Activated T-cell treated with anti-CD3 and anti-CD28 coated beads, Interleukin-2, amount 50 U/mL, for 24 hours (primary cell): ENCODE measurements around the gene NPHP1.
"Not testable (repeated sequence)": the region's sequence is repeated elsewhere in the genome, so short reads cannot be mapped to it uniquely, and the experiment has no call there.

Experiments used
- DNase-seq: peaks from one replicate; pipeline ENCODE4 v3.0.0-alpha.2; 2020
- H3K27ac Mint-ChIP-seq: 2 replicates; pipeline ENCODE4 v1.8.0; 2020; ENCODE audit warnings: mild to moderate bottlenecking, mixed read lengths
- H3K27me3 Mint-ChIP-seq: 2 replicates; pipeline ENCODE4 v1.8.0; 2020; ENCODE audit warnings: mixed read lengths
- H3K36me3 Mint-ChIP-seq: 2 replicates; pipeline ENCODE4 v1.8.0; 2020; ENCODE audit warnings: low read depth, mixed read lengths
- H3K4me1 Mint-ChIP-seq: 2 replicates; pipeline ENCODE4 v1.8.0; 2020; ENCODE audit warnings: low read depth, mixed read lengths
- H3K4me3 Mint-ChIP-seq: 2 replicates; pipeline ENCODE4 v1.8.0; 2020; ENCODE audit warnings: mild to moderate bottlenecking, moderate library complexity, mixed read lengths
- H3K9me3 Mint-ChIP-seq: 2 replicates; pipeline ENCODE4 v1.8.0; 2020; ENCODE audit warnings: mixed read lengths

NPHP1 gene

DNA sequence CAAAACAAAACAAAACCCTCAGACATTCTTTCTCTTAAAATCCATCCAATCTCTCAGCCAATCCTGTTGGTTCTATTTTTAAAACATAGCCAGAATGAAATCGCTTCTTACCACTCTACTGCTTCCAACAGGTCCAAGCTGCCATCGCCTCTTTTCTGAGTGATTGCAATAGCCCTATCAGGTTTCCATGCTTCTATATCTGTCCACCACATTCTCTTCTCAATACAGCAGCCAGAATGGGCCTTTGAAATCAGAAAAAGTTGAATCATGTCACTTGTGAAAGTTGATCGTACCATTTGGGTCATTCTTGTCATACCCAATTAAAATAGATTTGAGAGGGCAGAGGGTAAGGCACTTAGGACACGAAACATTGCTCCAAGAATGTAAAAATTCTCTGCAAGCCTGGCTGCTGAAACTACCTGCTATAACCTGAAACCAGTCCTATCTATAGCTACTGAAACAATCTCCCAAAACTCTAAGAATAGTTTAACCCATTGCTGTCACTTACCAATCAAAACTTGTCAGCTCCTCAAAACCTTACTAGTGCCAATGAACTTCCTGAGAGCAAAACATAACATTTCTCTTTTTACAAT lies 10.8 kb upstream of the NPHP1 start:
- H3K4me3 Mint-ChIP-seq: no peak overlapping the region
- peaks cover 11% of the 10 kb centered on the region for H3K4me1 Mint-ChIP-seq
- peaks cover 9% of the 10 kb centered on the region for H3K9me3 Mint-ChIP-seq
- peaks cover 12% of the 10 kb centered on the region for H3K36me3 Mint-ChIP-seq
- peaks cover 59% of the 10 kb centered on the region for H3K27me3 Mint-ChIP-seq
- H3K27ac Mint-ChIP-seq: no peak overlapping the region
- DNase-seq: no peak

GRCh38 chr2:110215091-110215490 lies 10.3 kb upstream of the NPHP1 start:
- DNase-seq: no peak
- Mint-ChIP-seq H3K27me3 (peaks cover 55% of the 10 kb centered on the region), H3K9me3 (peaks cover 9% of the 10 kb centered on the region), H3K36me3 (peaks cover 17% of the 10 kb centered on the region), H3K4me1 (peaks cover 14% of the 10 kb centered on the region), H3K4me3 (no peak overlapping the region), H3K27ac (no peak overlapping the region)

DNA sequence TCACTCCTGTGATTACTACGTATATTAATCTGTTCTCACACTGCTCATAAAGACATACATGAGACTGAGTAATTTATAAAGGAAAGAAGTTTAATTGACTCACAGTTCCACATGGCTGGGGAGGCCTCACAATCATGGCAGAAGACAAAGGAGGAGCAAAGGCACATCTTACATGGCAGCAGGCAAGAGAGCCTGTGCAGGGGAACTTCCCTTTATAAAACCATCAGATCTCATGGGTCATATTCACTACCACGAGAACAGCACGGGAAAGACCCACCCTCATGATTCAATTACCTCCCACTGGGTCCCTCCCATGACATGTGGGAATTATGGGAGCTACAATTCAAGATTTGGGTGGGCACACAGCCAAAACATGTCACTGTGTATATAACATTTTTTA lies 8.7 kb upstream of the NPHP1 start:
- Mint-ChIP-seq H3K36me3 (peaks cover 33% of the 10 kb centered on the region), H3K4me1 (peaks cover 23% of the 10 kb centered on the region), H3K27me3 (peaks cover 39% of the 10 kb centered on the region), H3K4me3 (peak overlapping the region; percentile 15)
- not testable (repeated sequence) for DNase-seq, H3K27ac Mint-ChIP-seq, H3K9me3 Mint-ChIP-seq

DNA sequence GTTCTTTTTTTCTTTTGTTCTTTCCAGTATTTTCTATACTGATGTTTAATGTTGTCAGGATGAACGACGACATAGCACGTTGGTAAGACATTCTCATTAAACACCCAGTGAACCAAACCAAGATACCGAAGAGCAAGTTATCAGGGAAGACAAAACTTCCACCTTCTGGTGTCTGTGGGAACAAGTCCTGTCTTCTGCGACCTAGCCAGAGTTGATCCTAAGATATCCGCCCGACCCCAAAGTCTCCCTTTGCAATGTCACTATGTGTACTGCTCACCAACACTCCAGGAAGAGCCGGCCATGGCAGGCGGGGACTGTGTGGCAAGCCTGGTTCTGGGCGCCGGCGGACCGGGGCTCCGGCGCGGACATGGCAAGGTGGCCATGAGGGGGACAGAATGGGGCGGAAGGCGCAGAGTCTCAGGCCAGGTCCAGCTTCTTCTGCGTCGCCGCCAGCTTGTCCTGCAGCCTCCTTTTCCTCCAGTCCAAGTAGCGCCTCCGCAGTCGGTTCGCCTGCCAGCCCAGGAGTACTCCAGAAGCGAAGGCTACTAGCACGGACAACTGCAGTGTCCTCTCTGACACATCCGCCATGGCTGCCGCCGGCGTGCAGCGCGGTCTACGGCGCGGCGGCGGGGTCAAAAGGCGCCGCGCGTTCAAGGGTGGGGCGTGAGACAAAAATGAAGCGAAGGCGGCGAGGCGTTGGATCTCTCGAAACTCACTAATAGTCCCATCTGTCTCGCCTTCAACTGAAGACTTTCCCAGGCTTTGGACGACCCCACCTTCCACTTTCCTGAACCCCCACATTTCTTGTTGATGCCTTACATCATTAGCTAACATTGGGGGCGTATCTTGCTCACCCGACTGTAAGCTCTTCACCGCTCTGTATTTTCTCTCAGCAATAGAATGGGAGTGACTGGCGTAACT lies 7.4 kb upstream of the NPHP1 start, which contains the start of gene MTLN:
MTLN (minus strand) TSS at position 610 of the 921 bp plus-strand sequence; CDS start at position 588, 22 bp downstream.
- peak; percentile 84 for DNase-seq
- Mint-ChIP-seq H3K4me1 (peaks cover 23% of the 10 kb centered on the region), H3K27me3 (peaks cover 31% of the 10 kb centered on the region), H3K36me3 (peaks cover 40% of the 10 kb centered on the region), H3K27ac (peak within 1 kb of the TSS; percentile 96), H3K4me3 (peak within 1 kb of the TSS; percentile 99), H3K9me3 (peaks cover 9% of the 10 kb centered on the region)

GRCh38 chr2:110205660-110206455 lies 1.0 kb upstream of the NPHP1 start:
- peak overlapping the region; percentile 86 for H3K4me3 Mint-ChIP-seq
- H3K9me3 Mint-ChIP-seq: no peaks in the 10 kb centered on the region
- H3K36me3 Mint-ChIP-seq: peaks cover 36% of the 10 kb centered on the region
- no peaks in the 10 kb centered on the region for H3K27me3 Mint-ChIP-seq
- DNase-seq: no peak
- H3K27ac Mint-ChIP-seq: peak overlapping the region; percentile 83
- H3K4me1 Mint-ChIP-seq: peaks cover 36% of the 10 kb centered on the region

- H3K9me3 Mint-ChIP-seq: no peaks in the 10 kb centered on the region
- no peak overlapping the region for H3K4me3 Mint-ChIP-seq
- H3K27me3 Mint-ChIP-seq: no peaks in the 10 kb centered on the region
- H3K36me3 Mint-ChIP-seq: no peaks in the 10 kb centered on the region
- no peak overlapping the region for H3K27ac Mint-ChIP-seq
- H3K4me1 Mint-ChIP-seq: no peaks in the 10 kb centered on the region
- no peak for DNase-seq
These were observed 6.8 kb downstream of the NPHP1 start for GRCh38 chr2:110198016-110198415.

DNA sequence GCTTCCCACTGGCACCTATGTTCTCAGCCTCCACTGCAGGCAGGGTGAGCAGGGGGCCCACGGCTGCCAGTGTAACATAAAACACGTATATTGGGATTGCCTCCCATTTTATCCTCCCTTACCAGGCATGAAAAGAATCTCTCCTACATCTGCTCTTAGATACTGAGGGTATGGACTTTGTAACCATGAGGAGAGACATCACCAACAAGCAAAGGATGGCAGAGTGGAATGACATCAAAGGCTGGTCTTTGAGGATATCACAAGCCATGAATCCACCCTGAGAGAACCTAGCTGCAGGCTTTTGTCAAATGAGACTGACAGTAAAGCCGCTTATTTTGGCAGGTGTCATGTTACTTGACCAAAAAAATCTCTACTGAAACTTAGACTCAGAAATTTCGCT lies 7.4 kb downstream of the NPHP1 start:
- Mint-ChIP-seq H3K27me3 (no peaks in the 10 kb centered on the region), H3K9me3 (no peaks in the 10 kb centered on the region), H3K4me1 (no peaks in the 10 kb centered on the region), H3K36me3 (no peaks in the 10 kb centered on the region), H3K4me3 (no peak overlapping the region), H3K27ac (no peak overlapping the region)
- DNase-seq: no peak

DNA sequence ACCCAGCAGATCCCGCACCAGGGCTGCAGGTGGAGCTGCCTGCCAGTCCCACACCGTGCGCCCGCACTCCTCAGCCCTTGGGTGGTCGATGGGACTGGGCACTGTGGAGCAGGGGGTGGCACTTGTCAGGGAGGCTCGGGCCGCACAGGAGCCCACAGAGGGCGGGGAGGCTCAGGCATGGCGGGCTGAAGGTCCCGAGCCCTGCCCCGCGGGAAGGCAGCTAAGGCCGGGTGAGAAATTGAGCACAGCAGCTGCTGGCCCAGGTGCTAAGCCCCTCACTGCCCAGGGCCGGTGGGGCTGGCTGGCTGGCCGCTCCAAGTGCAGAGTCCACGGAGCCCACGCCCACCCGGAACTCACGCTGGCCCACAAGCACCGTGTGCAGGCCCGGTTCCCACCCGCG lies 14.6 kb downstream of the NPHP1 start:
- not testable (repeated sequence) for H3K36me3 Mint-ChIP-seq, DNase-seq, H3K27ac Mint-ChIP-seq, H3K4me3 Mint-ChIP-seq, H3K4me1 Mint-ChIP-seq, H3K9me3 Mint-ChIP-seq, H3K27me3 Mint-ChIP-seq

- H3K4me3 Mint-ChIP-seq: no peak overlapping the region
- no peak for DNase-seq
- H3K36me3 Mint-ChIP-seq: peaks cover 4% of the 10 kb centered on the region
- H3K9me3 Mint-ChIP-seq: peaks cover 21% of the 10 kb centered on the region
- no peaks in the 10 kb centered on the region for H3K4me1 Mint-ChIP-seq
- H3K27me3 Mint-ChIP-seq: peaks cover 42% of the 10 kb centered on the region
- H3K27ac Mint-ChIP-seq: no peak overlapping the region
These were observed 22.4 kb downstream of the NPHP1 start for GRCh38 chr2:110182449-110182848.

- DNase-seq: no peak
- Mint-ChIP-seq H3K36me3 (peaks cover 4% of the 10 kb centered on the region), H3K4me3 (no peak overlapping the region), H3K27ac (no peak overlapping the region), H3K27me3 (peaks cover 40% of the 10 kb centered on the region), H3K4me1 (no peaks in the 10 kb centered on the region), H3K9me3 (peaks cover 21% of the 10 kb centered on the region)
These were observed 24.8 kb downstream of the NPHP1 start for GRCh38 chr2:110180036-110180435.

GRCh38 chr2:110173523-110173922 lies 31.3 kb downstream of the NPHP1 start:
- no peak for DNase-seq
- no peak overlapping the region for H3K27ac Mint-ChIP-seq
- H3K4me3 Mint-ChIP-seq: no peak overlapping the region
- H3K4me1 Mint-ChIP-seq: peaks cover 4% of the 10 kb centered on the region
- H3K27me3 Mint-ChIP-seq: no peaks in the 10 kb centered on the region
- no peaks in the 10 kb centered on the region for H3K9me3 Mint-ChIP-seq
- H3K36me3 Mint-ChIP-seq: no peaks in the 10 kb centered on the region

- Mint-ChIP-seq H3K9me3 (no peaks in the 10 kb centered on the region), H3K36me3 (no peaks in the 10 kb centered on the region), H3K4me3 (no peak overlapping the region), H3K4me1 (peaks cover 4% of the 10 kb centered on the region), H3K27ac (no peak overlapping the region), H3K27me3 (no peaks in the 10 kb centered on the region)
- DNase-seq: no peak
These were observed 32.3 kb downstream of the NPHP1 start for GRCh38 chr2:110172506-110172905.

GRCh38 chr2:110170102-110170501 lies 34.7 kb downstream of the NPHP1 start:
- Mint-ChIP-seq H3K9me3 (no peaks in the 10 kb centered on the region), H3K4me3 (no peak overlapping the region), H3K27me3 (peaks cover 4% of the 10 kb centered on the region), H3K27ac (no peak overlapping the region), H3K36me3 (no peaks in the 10 kb centered on the region), H3K4me1 (peaks cover 4% of the 10 kb centered on the region)
- DNase-seq: no peak

DNA sequence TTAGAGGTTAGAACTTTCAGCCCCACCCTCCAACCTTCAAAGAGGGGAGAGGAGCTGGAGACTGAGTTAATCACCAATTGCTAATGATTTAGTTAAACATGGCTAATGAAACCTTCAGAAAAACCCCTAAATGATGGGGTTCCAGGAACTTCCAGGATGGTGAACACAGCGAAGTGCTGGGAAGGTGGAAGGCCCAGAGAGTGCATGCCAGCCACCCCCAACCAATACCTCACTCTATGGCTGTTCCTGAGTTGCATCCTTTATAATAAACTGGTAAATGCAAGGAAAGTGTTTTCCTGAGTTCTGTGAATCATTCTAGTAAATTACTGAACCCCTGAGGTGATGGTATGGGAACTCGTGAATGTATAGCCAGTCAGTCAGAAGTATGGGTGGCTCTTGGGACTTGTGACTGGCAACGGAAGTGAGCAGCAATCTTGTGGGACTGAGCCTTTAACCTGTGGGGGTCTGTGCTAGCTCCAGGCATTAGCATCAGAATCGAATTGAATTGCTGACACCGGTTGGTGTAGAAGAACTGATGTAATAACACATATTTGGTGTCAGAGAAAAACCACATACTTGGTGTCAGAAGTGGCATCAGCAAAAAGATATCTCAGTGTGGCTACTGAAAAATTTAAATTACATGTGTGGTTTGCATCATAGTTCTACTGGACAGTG lies 37.4 kb downstream of the NPHP1 start:
- Mint-ChIP-seq H3K9me3 (no peaks in the 10 kb centered on the region), H3K27me3 (peaks cover 11% of the 10 kb centered on the region), H3K27ac (no peak overlapping the region), H3K36me3 (no peaks in the 10 kb centered on the region), H3K4me3 (no peak overlapping the region), H3K4me1 (peaks cover 4% of the 10 kb centered on the region)
- DNase-seq: no peak
